Fibroblast of skin of scalp (primary cell): Measurements from ENCODE around the gene SIGLEC10.

Experiments used
- DNase-seq: peaks from one replicate; pipeline ENCODE4 v3.0.0-alpha.2; 2013

SIGLEC10 gene

DNA sequence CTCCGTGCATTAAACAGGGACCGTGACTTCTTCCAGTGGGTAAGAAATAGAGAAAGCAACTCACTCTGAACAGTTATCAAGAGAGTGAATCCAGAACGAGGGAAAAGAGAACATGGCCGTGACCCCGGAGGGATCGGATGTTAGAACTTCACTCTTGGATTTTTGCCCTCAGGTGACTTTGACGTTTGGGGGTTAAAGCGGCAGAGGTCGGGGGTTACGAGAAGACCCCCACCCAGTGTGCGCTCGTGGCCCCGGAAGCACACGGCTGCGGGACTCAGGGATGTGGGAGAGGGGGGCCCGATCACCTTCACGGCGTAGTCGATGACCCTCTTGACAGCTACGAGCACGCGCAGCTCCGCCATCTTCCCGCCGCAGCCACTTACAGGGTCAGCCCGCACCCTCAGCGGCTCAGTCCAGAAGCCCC lies 51.5 kb downstream of the SIGLEC10 start, which contains the start of gene ETFB:
ETFB (minus strand) TSS at position 424 of the 424 bp plus-strand sequence; CDS start at position 362, 62 bp downstream.
- no peak for DNase-seq

DNA sequence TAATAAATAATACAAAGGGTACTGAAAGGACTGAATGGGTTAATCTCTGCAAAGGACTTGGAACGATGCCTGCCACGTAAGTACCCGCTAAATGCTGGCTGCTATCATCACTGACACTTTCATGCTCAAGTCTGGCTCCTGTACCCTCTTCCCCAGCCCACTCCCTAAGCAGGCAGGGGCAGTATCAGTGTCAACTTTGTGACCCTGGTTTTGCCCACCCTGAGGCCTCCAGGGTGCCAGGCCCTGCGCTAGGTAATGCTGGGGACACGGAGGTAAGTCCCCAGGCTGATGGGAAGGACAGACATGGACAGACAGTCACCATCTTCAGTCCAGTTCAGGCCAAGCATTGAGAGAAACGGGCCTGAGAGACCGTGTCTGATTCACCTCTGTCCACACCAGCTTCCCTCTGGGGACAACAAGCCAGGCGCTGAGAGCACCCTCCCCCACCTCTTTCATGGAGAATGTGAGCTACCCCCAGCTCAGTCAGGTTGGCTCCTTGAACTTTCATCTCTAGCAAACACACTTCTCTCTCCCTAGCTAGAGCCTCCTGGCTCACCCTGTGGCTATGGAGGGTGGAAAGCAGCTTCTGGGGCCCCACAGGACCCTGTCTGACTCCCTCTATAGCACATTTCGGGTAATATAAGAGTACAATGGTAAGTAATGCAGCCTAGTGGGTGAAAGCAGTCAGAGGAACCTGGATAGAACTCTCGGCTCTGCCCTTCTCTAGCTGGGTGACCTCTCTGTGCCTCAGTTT lies 52.1 kb downstream of the SIGLEC10 start:
- peak; percentile 29 for DNase-seq

DNA sequence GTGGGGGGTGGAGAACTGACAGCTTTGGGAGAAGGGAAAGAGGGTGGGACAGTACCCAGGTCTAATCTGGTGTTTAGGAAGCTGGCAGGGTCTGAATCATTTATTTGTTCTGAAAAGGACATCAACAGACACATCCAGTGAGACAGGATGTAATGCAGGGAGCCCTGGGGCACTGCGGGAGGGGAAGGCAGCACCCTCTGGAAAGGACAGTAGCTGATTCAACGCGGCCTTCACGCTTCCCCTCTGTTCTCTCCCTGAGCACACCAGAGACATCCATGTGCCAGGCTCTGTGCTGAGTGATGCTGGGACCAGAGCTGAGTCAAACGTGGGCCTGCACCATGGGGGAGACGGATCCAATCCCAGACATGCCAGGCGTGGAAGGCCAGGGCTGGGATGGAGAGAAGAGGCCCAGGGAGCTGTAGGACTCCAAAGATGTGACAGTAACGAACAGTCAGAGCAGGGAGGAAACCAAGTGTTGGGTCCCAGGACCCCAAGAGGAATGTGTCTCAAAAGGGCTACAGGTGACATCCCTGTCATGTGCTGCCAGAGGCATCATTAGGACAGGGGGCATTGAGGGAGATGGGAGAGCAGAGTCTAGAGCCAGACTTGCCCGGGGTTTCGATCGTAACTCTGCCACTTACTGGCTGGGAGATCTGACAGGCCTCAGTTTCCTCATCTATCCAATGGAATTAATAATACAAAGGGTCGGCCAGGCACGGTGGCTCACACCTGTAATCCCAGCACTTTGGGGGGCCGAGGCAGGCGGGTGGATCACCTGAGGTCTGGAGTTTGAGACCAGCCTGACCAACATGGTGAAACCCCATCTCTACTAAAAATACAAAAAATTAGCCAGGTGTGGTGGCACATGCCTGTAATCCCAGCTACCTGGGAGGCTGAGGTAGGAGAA lies 53.0 kb downstream of the SIGLEC10 start:
- no peak for DNase-seq

DNA sequence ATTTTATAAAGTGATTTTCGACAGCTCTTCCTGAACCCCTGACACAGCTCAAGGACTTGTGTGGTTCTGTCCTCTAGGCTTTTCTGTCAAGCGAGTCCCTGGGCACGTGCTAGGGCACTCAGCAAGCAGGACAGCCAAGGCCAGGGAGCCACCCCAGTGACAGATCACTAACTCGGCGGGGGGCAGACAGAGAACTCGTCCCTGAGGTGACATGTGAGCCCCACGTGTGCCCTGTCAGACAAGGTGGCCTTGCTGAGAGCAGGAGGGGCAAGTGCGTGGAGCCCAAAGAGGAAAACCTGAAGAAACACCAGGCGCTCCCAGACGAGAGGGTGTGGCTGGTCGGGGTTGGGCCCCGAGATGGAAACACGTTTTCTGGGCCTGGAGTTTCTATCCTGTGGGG lies 56.2 kb downstream of the SIGLEC10 start:
- DNase-seq: no peak
